ENCODE data around the gene LIX1L.

The LIX1L gene

GRCh38 chr1:145985129-145985501 lies 27.3 kb upstream of the LIX1L start:
- DNase-seq: no peak

- DNase-seq: no peak
These were observed 26.4 kb upstream of the LIX1L start for GRCh38 chr1:145983960-145984830.

DNA sequence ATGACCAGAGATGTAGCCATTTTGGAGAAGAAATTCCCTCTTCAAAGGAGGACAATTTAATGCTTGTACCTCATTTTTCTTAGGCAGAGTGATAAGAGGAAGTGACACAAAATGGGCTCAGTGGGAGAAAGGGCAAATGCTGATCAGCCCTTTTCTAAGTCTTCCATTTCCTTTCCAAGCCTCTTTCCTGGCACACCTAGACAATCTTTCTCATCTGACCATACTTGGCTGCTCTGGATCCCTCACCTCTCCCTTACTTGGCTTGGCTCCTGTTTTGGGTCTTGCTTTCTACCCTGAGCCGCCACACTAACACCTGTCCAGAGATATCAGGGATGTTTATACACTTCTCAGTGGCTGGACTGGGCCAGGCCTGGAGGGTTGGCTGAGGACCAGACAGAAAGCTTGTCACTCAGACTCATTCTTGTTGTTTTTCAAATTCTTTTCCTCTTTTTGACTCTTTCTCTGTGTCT lies 25.4 kb upstream of the LIX1L start:
- DNase-seq: no peak

DNA sequence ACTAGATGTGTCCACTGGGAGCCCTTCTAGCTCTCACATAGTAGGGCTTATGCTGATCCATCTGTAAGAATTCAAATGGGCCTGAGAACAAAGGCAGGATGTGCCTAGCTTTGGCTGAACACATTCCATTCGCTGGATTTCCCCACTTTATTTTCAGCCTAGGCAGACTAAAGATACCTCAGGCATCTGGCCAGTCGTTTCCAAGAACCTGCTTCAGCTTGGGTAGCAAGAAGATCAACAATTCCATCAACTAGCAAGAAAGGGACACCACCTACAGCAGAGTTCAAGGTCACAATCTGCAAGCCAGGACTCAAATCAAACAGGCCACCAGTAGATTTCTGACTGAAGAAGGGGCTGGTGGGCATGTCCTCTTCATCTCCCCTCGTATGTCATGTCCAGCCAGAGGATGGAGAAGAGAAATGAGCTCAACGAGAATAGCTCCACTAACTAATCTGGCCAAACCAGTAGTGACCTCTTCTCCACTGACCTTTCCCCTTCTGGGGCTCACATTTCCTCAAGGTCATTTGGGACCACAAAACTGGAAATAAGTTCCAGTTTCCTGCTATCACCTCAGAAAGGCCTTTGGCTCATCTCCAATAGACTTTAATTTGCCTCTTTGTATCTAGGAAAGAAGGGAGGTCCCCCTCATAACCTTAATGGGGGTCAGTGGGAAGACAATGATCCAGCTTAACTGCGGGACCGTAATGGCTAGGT lies 24.4 kb upstream of the LIX1L start:
- DNase-seq: no peak

DNA sequence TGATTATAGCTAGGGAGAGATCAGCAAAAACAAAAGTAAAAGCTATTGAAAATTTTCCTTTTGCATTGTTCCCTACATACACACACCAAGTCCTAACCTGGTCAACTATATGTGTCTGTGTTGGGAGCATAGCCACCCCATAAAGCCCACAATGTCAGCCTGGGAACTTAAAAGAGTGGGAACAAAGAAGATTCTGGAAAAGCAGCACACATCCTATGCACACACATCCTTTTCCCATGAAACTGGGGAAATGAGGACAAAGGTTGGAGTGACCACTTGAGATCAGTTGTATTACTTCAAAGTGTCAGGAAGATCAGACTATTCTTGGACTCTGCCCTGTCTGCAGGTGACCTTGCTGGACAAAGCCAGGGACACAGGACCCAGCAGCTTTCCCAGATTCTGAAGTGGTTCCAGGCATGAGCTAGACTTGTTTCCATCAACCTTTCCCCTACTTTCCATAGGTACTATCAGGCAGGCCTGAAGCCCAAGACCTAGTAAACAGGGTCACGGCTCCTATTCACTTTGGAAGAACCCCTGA lies 22.7 kb upstream of the LIX1L start:
- no peak for DNase-seq

GRCh38 chr1:145979746-145980456 lies 22.1 kb upstream of the LIX1L start:
- no peak for DNase-seq

DNA sequence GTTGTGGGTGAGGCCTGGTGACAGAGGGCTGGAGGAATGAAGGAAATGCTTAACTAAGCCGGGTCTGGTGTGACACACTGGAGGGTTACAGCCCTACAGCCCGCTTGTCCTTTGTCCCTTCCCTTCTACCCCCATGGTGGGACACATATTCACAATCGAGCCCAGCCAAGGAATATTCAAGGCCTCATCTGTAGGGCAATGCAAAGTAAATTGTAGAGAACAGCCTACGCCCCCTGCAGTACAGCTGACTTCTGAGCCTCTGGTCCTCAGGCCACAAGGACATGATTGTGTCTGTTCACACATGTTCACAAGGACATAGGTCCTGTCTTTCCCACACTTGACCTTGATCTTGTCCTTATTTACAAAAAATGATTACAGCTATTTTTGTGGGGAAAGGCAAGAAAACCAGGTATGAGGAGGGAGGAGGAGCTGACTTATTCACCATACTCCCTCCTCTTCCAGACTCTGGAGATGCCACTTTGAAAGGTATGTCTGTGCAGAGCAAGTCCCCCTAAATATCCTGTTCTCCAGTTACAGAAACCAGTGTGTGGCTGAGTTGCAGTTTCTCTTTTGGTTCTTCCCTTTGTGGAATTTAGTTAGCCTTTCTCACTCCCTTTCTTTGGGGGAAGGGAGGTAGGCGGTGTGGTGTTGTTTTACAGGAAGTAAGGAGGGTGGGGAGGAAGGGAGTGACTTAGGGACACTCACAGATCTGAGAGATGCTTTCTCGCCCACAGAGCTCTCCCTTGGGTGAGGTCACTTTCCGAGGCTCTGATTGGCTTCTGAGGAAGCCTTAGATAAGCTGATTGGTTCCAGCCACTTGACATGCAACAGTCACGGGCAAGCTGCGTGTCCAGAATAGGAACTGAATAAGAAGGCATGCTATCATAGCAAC lies 21.3 kb upstream of the LIX1L start:
- peak; percentile 95 for DNase-seq

GRCh38 chr1:145978471-145978853 lies 20.6 kb upstream of the LIX1L start:
- DNase-seq: no peak

- peak; percentile 72 for DNase-seq
These were observed 20.0 kb upstream of the LIX1L start for GRCh38 chr1:145977486-145978470.

DNA sequence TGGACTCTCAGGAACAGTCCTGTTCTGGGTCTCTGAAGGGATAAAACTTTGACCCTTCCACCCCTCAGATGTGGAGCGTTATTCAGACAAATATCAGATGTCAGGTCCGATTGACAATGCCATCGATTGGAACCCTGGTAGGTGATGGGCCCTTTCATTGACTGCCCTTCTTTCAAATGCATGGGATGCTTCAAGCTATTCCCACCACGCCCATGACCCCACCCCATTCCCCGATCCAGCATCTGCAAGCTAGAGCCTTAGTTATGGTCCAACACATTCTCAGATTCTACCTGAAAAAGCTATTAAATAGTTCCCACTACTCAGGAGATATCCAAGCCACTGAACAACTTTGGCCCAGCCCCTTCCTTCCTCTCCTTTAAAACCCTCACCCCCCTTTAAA lies 19.2 kb upstream of the LIX1L start:
- DNase-seq: no peak

DNA sequence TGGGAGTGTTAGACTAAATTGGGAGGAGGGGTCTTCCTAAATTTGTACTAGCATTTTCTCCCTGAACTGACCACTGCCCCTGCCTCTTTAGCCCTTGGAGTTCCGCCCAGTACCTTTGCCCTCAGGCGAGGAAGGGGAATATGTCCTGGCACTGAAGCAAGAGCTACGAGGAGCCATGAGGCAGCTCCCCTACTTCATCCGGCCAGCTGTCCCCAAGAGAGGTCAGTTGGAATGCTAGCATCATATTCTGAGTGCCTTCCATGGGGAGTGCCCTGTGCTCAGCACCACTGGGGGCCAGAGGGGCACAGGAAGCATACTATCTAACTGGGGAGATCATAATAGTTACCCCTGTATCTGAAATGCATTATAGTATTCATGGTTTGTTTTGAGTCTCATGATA lies 17.4 kb upstream of the LIX1L start:
- DNase-seq: no peak

DNA sequence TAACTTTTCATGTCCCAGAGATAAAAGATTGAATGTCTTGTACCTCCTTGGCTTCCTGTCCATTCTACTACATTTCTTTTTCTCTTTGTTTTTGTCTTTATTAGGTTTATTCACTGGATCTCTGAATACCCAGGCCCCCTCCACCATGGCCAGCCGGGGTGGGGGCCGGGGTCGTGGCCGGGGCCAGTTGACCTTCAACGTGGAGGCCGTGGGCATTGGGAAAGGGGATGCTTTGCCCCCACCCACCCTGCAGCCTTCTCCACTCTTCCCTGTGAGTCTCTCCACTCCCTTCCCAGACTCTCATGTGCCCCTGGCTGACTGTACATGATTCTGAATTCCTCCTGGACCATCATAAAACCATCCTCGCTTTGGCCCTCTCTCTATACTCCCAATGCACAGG lies 16.9 kb upstream of the LIX1L start:
- DNase-seq: no peak

- DNase-seq: no peak
These were observed 14.8 kb upstream of the LIX1L start for GRCh38 chr1:145972580-145972979.

GRCh38 chr1:145967288-145967687 lies 9.5 kb upstream of the LIX1L start:
- no peak for DNase-seq

DNA sequence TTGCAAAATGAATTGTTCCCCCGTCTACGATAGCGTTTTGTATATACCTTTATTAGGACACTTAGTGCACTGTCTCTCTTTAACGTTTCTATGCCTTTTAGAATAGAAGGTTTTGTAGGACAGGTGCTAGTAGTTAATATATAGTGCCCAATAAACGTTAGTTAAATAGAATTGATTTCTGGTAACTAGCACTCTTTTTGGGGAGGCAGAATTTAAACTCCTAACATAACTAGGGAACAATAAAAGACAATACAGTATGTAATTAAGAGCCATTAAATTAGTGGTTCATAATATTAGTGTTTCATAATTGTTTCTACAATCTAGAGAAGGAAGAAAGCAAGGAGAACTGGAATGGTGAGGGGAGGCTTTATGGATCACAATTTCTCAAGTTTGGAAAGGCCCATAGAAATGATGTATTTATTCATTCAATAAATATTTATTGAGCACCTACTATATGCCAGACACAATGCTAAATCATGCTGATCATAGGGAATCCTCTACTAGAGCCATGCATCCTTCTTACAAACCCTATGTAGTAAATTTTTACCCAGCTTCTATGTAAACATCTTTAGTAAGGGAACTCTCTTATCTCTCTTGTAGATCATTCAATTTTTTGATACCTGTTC lies 7.4 kb upstream of the LIX1L start:
- DNase-seq: no peak

GRCh38 chr1:145964328-145965118 lies 6.7 kb upstream of the LIX1L start, which contains the start of the genes ANKRD34A and POLR3GL:
TSS of gene ANKRD34A (minus strand) at chr1:145964575. CDS start at chr1:145961759, 2,816 bp downstream.
TSS of gene POLR3GL (plus strand) at chr1:145964690. CDS start at chr1:145974866, 10,176 bp downstream.
- DNase-seq: peak; percentile 94

DNA sequence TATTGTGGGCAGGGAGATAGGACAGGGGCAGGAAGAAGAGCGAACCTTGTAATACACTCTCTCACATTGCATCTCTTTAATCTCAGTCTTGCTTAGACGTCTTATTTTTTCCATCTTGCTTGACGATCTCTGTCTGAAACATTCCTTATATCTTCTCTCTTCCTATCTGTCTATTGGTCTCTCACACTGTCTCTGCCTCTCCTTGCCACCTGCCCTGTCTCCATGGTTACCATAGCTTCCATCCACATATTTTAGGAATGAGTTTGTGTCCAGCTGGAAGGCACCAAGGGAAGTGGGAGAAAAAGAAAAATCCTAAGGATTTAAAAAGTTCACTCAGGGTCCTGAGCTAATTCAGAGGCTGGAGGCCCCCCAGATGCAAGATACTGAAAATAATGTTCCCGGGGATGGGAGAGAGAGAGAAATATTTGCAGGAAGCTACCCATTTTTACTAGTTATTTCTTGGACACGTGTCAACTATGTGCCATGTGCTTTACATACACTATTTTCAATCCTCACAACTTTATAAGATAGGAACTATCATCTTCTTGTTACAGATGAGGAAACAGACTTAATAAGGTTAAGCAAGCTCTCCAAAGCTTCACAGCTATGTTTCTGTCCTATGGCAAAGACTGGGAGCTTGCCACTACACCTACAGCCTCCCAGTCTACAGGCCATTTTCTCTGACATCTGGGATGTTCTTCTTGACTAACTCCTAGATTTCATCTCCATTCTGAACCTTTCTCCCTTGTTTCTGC lies 5.6 kb upstream of the LIX1L start:
- peak; percentile 16 for DNase-seq
